A549 (cell line): ENCODE results near the gene NSUN6. TPM values are rescaled to one million over a fixed set of nuclear protein-coding genes. Genes with fewer than 3 reads are reported as not detected.

ENCODE experiments used
- ATAC-seq, 2 experiments: fragments of 200-7000 bp in 1 of 2; fragments of >200 bp in 1 of 2; cut with Nextera tagmentation in 1 of 2; cut with Tn5 transposase in 1 of 2; 3 replicates each; pipeline versions ENCODE4 v1.8.0 to v1.9.1; 2018 to 2020; ENCODE audit warnings: mild to moderate bottlenecking in 1 of 2, moderate library complexity in 1 of 2
- CTCF ChIA-PET: fragments of 300-600 bp; sonication (Branson Sonifier 250); formaldehyde crosslinking; extraction: SDS; loops from one replicate; lab custom pipeline; 2021; ENCODE audit warnings: antibody characterized with exemption, inconsistent platforms; lab: Yijun Ruan, JAX
- POLR2A ChIA-PET: fragments of 350-600 bp; formaldehyde crosslinking; extraction: SDS; loops from one replicate; lab custom pipeline; 2021; ENCODE audit warnings: antibody characterized with exemption, inconsistent platforms; lab: Yijun Ruan, JAX
- DNase-seq, 2 experiments: peaks; one replicate each; pipeline versions ENCODE4 v3.0.0 to v3.0.0-alpha.2; 2011 to 2016; ENCODE audit warnings: low read depth in 1 of 2, low spot score in 1 of 2
- FAIRE-seq: peaks from 2 replicates; lab custom pipeline; 2011; peaks lifted over from hg19 to GRCh38; lab: Jason Lieb, UNC
- H3K27ac ChIP-seq, 2 experiments: fragments of >200 bp; sonication (Bioruptor Twin); formaldehyde crosslinking; 3 replicates each; pipeline ENCODE4 v1.5.1; 2016 to 2017
- H3K4me1 ChIP-seq: fragments of >200 bp; sonication (Bioruptor Twin); formaldehyde crosslinking; 3 replicates; pipeline ENCODE4 v1.6.1; 2016
- H3K4me2 ChIP-seq: fragments of >200 bp; sonication (Bioruptor Twin); formaldehyde crosslinking; 3 replicates; pipeline ENCODE4 v1.6.1; 2016
- H3K4me3 ChIP-seq: fragments of >200 bp; sonication (Bioruptor Twin); formaldehyde crosslinking; 3 replicates; pipeline ENCODE4 v1.5.1; 2016
- H3K9me3 ChIP-seq: fragments of >200 bp; sonication (Bioruptor Twin); formaldehyde crosslinking; 3 replicates; pipeline ENCODE4 v1.6.1; 2016
- ATOH8 ChIP-seq: fragments of 250-450 bp; sonication (Bioruptor Pico); IDR thresholded peaks from 2 replicates; pipeline ENCODE4 v1.5.0; 2020; ENCODE audit warnings: low read depth, mild to moderate bottlenecking, moderate library complexity
- BCL3 ChIP-seq: fragments of >200 bp; sonication (Bioruptor Twin); formaldehyde crosslinking; IDR thresholded peaks from 3 replicates; pipeline ENCODE4 v1.6.1; 2016
- CBX8 ChIP-seq: fragments of 200-600 bp; sonication (generic); IDR thresholded peaks from 2 replicates; pipeline ENCODE4 v1.6.1; 2016
- EP300 ChIP-seq, 2 experiments: fragments of >200 bp; sonication (Bioruptor Twin); formaldehyde crosslinking; IDR thresholded peaks; 2 replicates in 1 of 2; 3 replicates in 1 of 2; pipeline ENCODE4 v1.6.1; 2016 to 2017
- FOSL2 ChIP-seq, 2 experiments: fragments of 450-650 bp in 1 of 2; fragments of >200 bp in 1 of 2; sonication (Bioruptor Twin) in 1 of 2; formaldehyde crosslinking; IDR thresholded peaks; 2 replicates each; pipeline versions ENCODE4 v1.5.0 to v1.6.1; 2016 to 2020; ENCODE audit warnings: mild to moderate bottlenecking in 1 of 2, moderate library complexity in 1 of 2
- GATA3 ChIP-seq: IDR thresholded peaks from 2 replicates; pipeline ENCODE4 v1.6.1; 2012; ENCODE audit warnings: borderline replicate concordance
- HES2 ChIP-seq: fragments of >200 bp; sonication (Bioruptor Twin); formaldehyde crosslinking; IDR thresholded peaks from 2 replicates; pipeline ENCODE4 v1.6.1; 2016
- HOXA7 ChIP-seq: fragments of 250-450 bp; sonication (Bioruptor Pico); IDR thresholded peaks from 2 replicates; pipeline ENCODE4 v1.5.0; 2020; ENCODE audit warnings: mild to moderate bottlenecking, moderate library complexity
- HOXB5 ChIP-seq: fragments of 250-450 bp; sonication (Bioruptor Pico); IDR thresholded peaks from 2 replicates; pipeline ENCODE4 v1.5.0; 2020; ENCODE audit warnings: mild to moderate bottlenecking, moderate library complexity
- JUNB ChIP-seq: fragments of >200 bp; sonication (Bioruptor Twin); formaldehyde crosslinking; IDR thresholded peaks from 2 replicates; pipeline ENCODE4 v1.6.1; 2016
- MYC ChIP-seq: IDR thresholded peaks from 2 replicates; pipeline ENCODE4 v1.6.1; 2012; ENCODE audit warnings: mild to moderate bottlenecking, inconsistent platforms, low read length, improper control_type of control experiment, borderline replicate concordance
- NFE2L2 ChIP-seq: fragments of 150-350 bp; conservative IDR thresholded peaks from 2 replicates; pipeline ENCODE4 v1.6.1; 2014; ENCODE audit warnings: low read length
- NPAS2 ChIP-seq: fragments of 250-450 bp; sonication (Bioruptor Pico); IDR thresholded peaks from 2 replicates; pipeline ENCODE4 v1.8.0; 2022; ENCODE audit warnings: mild to moderate bottlenecking, moderate library complexity, borderline replicate concordance
- PBX3 ChIP-seq: IDR thresholded peaks from 2 replicates; pipeline ENCODE4 v1.6.1; 2012
- POLR2A ChIP-seq: IDR thresholded peaks from 2 replicates; pipeline ENCODE4 v1.6.1; 2012; ENCODE audit warnings: mild to moderate bottlenecking, low read length
- RAD21 ChIP-seq, 2 experiments: fragments of >200 bp in 1 of 2; sonication (Bioruptor Twin) in 1 of 2; formaldehyde crosslinking in 1 of 2; IDR thresholded peaks in 1 of 2; conservative IDR thresholded peaks in 1 of 2; 2 replicates in 1 of 2; 3 replicates in 1 of 2; pipeline ENCODE4 v1.6.1; 2012 to 2018; ENCODE audit warnings: inconsistent platforms in 1 of 2
- SMC3 ChIP-seq: fragments of >200 bp; sonication (Bioruptor Twin); formaldehyde crosslinking; IDR thresholded peaks from 3 replicates; pipeline ENCODE4 v1.6.1; 2018; ENCODE audit warnings: inconsistent platforms
- TFCP2L1 ChIP-seq: fragments of 250-450 bp; sonication (Bioruptor Pico); IDR thresholded peaks from 2 replicates; pipeline ENCODE4 v1.5.0; 2021; ENCODE audit warnings: mild to moderate bottlenecking
- WGBS: methylation state at CpG from one replicate; pipeline ENCODE4 v1.1.6; 2017; ENCODE audit errors: missing lambda C conversion rate; 5-methylcytosine and 5-hydroxymethylcytosine counted together
- polyA plus RNA-seq, 4 experiments: library from polyadenylated mRNA; depleted of rRNA in 3 of 4; stranded (reverse); fragments of >200 nt; fragmentation: RNase III in 1 of 4; extraction: RNeasy Plus Mini Kit Qiagen cat#74134 plus additional on column Dnase treatment in 1 of 4; gene quantifications; 2 replicates in 3 of 4; 3 replicates in 1 of 4; pipeline ENCODE4 v1.2.3, GENCODE V29; 2011 to 2017
- TF ChIP-seq, protein P1 (sequence below): IDR thresholded peaks from 2 replicates; pipeline ENCODE4 v1.6.1; 2012
- TF ChIP-seq, protein P2 (sequence below): fragments of 200-600 bp; sonication (generic); IDR thresholded peaks from 2 replicates; pipeline ENCODE4 v1.6.1; 2016; ENCODE audit warnings: antibody characterized with exemption, mild to moderate bottlenecking, moderate library complexity

NSUN6 gene
- polyA plus RNA-seq, 2 of the 4 experiments (the other 2 are of a cell fraction) = 6.5 to 14.7 TPM

DNA sequence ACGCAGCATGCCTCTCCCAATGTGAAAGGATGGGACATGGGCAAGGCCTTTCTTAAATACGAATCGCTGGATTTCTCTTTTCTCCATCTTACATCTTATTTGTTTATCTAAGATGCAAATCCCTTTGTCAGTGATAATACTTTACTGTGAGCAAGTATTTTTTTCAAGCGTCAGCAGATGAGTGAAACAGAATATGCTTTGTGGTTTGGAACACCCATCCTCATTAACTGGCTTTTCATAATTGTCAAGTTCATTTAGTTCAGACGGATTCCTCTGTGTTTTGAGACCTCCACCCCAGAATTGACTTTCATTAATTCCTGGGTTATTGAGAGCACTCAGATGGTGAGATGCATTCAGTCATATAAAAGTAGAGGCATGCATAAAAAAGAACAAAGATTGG is 149.8 kb downstream of the NSUN6 start:
- no peak for ATAC-seq
- H3K4me1 ChIP-seq = 0 out of 3 replicates have a peak, but pooled peaks cover 4% of the 10 kb centered on the region
- POLR2A ChIA-PET = no interaction called here
- 72% methylated on average over 5 of the region's 5 CpGs for WGBS
- CTCF ChIA-PET = interaction anchor here (0.9 kb wide), 1 partner anchor 34 kb away, joined by 3 read pairs; no protein-coding TSS in a partner anchor
- peak; percentile 23 for FAIRE-seq
- H3K4me3 ChIP-seq = no peak overlapping the region
- H3K9me3 ChIP-seq = no peaks in the 10 kb centered on the region
- H3K4me2 ChIP-seq = peak overlapping the region; percentile 61
- no peak for DNase-seq
- H3K27ac ChIP-seq = 0 out of 6 replicates have a peak overlapping the region, but pooled peaks of 1 of the 2 experiments have one; percentile 45
- TF ChIP-seq NPAS2 (CRISPR knock-in tag) (no peak), NFE2L2 (no peak), GATA3 (no peak), EP300 (IDR thresholded peaks at IDR 0.05) (no peak), SMC3 (no peak), CBX8 (no peak)
- TF ChIP-seq, protein P1, sequence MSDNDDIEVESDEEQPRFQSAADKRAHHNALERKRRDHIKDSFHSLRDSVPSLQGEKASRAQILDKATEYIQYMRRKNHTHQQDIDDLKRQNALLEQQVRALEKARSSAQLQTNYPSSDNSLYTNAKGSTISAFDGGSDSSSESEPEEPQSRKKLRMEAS = no peak
- TF ChIP-seq, protein P2, sequence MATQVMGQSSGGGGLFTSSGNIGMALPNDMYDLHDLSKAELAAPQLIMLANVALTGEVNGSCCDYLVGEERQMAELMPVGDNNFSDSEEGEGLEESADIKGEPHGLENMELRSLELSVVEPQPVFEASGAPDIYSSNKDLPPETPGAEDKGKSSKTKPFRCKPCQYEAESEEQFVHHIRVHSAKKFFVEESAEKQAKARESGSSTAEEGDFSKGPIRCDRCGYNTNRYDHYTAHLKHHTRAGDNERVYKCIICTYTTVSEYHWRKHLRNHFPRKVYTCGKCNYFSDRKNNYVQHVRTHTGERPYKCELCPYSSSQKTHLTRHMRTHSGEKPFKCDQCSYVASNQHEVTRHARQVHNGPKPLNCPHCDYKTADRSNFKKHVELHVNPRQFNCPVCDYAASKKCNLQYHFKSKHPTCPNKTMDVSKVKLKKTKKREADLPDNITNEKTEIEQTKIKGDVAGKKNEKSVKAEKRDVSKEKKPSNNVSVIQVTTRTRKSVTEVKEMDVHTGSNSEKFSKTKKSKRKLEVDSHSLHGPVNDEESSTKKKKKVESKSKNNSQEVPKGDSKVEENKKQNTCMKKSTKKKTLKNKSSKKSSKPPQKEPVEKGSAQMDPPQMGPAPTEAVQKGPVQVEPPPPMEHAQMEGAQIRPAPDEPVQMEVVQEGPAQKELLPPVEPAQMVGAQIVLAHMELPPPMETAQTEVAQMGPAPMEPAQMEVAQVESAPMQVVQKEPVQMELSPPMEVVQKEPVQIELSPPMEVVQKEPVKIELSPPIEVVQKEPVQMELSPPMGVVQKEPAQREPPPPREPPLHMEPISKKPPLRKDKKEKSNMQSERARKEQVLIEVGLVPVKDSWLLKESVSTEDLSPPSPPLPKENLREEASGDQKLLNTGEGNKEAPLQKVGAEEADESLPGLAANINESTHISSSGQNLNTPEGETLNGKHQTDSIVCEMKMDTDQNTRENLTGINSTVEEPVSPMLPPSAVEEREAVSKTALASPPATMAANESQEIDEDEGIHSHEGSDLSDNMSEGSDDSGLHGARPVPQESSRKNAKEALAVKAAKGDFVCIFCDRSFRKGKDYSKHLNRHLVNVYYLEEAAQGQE = no peak

DNA sequence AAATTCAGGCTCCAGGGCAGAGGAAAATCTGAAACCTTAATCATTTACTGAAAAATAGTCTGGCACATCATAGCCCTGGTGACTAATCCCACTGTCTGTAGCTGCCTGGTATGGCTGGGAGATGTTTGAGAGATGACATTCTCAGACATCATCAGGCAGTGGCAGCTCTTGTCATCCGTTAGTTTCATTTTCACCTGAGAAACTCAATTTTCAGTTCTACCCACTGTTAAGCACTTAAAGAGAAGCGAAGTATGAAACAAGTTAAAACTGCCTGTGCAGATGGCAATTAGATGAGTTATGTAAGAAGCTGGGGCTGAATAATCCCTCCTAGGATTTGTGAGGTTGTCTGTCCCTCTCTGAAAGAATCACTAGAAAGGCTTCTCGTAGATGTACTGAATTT is 150.2 kb downstream of the NSUN6 start:
- POLR2A ChIA-PET = no interaction called here
- peak; percentile 7 to 22 for DNase-seq
- 0 out of 3 replicates have a peak, but pooled peaks cover 4% of the 10 kb centered on the region for H3K4me1 ChIP-seq
- TF ChIP-seq POLR2A (no peak), ATOH8 (CRISPR knock-in tag) (no peak), HES2 (no peak), FOSL2 (IDR thresholded peaks at IDR 0.05) (no peak), FOSL2 (CRISPR knock-in tag; IDR thresholded peaks at IDR 0.05) (peak; percentile 16; the same call in 1 of the 2 replicates), HOXA7 (CRISPR knock-in tag) (no peak)
- TF ChIP-seq, all 56 proteins: peak for 1
- 26% methylated on average over 3 of the region's 3 CpGs for WGBS
- Histone ChIP-seq H3K9me3 (no peaks in the 10 kb centered on the region), H3K4me3 (no peak overlapping the region), H3K4me2 (peak overlapping the region; percentile 61), H3K27ac (0 out of 6 replicates have a peak overlapping the region, but pooled peaks of 1 of the 2 experiments have one; percentile 45)
- ATAC-seq (peak; percentile 87 to 92), FAIRE-seq (no peak)
- CTCF ChIA-PET = interaction anchor here (0.9 kb wide), 1 partner anchor 35 kb away, joined by 3 read pairs; no protein-coding TSS in a partner anchor

- 72% methylated on average over 7 of the region's 7 CpGs for WGBS
- DNase-seq = no peak
- ATAC-seq = no peak
- no peak for FAIRE-seq
- CTCF ChIA-PET = no interaction called here
- POLR2A ChIA-PET = no interaction called here
- TF ChIP-seq HOXA7 (CRISPR knock-in tag) (no peak), RAD21 (conservative IDR thresholded peaks at IDR 0.05 in 1 of 2, IDR thresholded peaks at IDR 0.05 in 1 of 2) (no peak), TFCP2L1 (CRISPR knock-in tag) (no peak), JUNB (no peak), PBX3 (no peak), BCL3 (no peak), HOXB5 (CRISPR knock-in tag) (no peak), MYC (no peak)
- TF ChIP-seq, protein P1 = no peak
- Histone ChIP-seq H3K4me2 (peak overlapping the region; percentile 61; the same call in 2 of the 3 replicates), H3K9me3 (no peaks in the 10 kb centered on the region), H3K27ac (no peak overlapping the region), H3K4me3 (no peak overlapping the region), H3K4me1 (0 out of 3 replicates have a peak, but pooled peaks cover 4% of the 10 kb centered on the region)
These were observed 150.8 kb downstream of the NSUN6 start for GRCh38 chr10:18500576-18500975.
